ENCODE data around the gene THTPA.
"Not testable (repeated sequence)": the region's sequence is repeated elsewhere in the genome, so short reads cannot be mapped to it uniquely, and the experiment has no call there.

THTPA gene

GRCh38 chr14:23604675-23605170, 48.7 kb downstream of the THTPA start:
- Histone ChIP-seq H3K27ac (no peak overlapping the region), H3K4me3 (no peak overlapping the region)

- Histone ChIP-seq H3K4me3 (no peak overlapping the region), H3K27ac (no peak overlapping the region)
These were observed 50.0 kb downstream of the THTPA start for GRCh38 chr14:23605931-23606585.

- no peak overlapping the region for H3K4me3 ChIP-seq
- H3K27ac ChIP-seq = no peak overlapping the region
These were observed 52.4 kb downstream of the THTPA start for GRCh38 chr14:23608454-23608853.

- Histone ChIP-seq H3K4me3 (no peak overlapping the region), H3K27ac (no peak overlapping the region)
These were observed 52.9 kb downstream of the THTPA start for GRCh38 chr14:23609001-23609400.

- peak overlapping the region in 11 of 21 experiments; percentile 17 to 87 (median 63) for H3K27ac ChIP-seq
- not testable (repeated sequence) for H3K4me3 ChIP-seq
These were observed 53.5 kb downstream of the THTPA start for GRCh38 chr14:23609411-23610089.
